Activated CD4-positive, alpha-beta T cell treated with anti-CD3 and anti-CD28 coated beads, Interleukin-2, amount 10 ng/mL, durations not matched to agents 7 days and 5 days (primary cell): ENCODE data around the gene CCDC34. TPM values are rescaled to one million over a fixed set of nuclear protein-coding genes. Genes with fewer than 3 reads are reported as not detected.

Source experiments
- CTCF ChIA-PET: fragments of 350-600 bp; sonication (Branson Sonifier 250); formaldehyde crosslinking; loops from one replicate; lab custom pipeline; 2021; ENCODE audit warnings: antibody characterized with exemption; lab: Charles Lee
- POLR2A ChIA-PET: fragments of 350-600 bp; sonication (Branson Sonifier 250); formaldehyde crosslinking; loops from one replicate; lab custom pipeline; 2021; ENCODE audit warnings: antibody characterized with exemption; lab: Charles Lee
- DNase-seq: peaks from one replicate; pipeline ENCODE4 v3.0.0-alpha.2; 2020
- H3K27ac Mint-ChIP-seq: one replicate; pipeline ENCODE4 v1.8.0; 2021; ENCODE audit warnings: mild to moderate bottlenecking, moderate library complexity, mixed read lengths
- H3K27me3 Mint-ChIP-seq: one replicate; pipeline ENCODE4 v1.8.0; 2021; ENCODE audit warnings: mixed read lengths
- H3K36me3 Mint-ChIP-seq: one replicate; pipeline ENCODE4 v1.8.0; 2021; ENCODE audit warnings: low read depth, mixed read lengths
- H3K4me1 Mint-ChIP-seq: one replicate; pipeline ENCODE4 v1.8.0; 2021; ENCODE audit warnings: mixed read lengths
- H3K4me3 Mint-ChIP-seq: one replicate; pipeline ENCODE4 v1.8.0; 2021; ENCODE audit warnings: mild to moderate bottlenecking, moderate library complexity, mixed read lengths
- H3K9me3 Mint-ChIP-seq: one replicate; pipeline ENCODE4 v1.8.0; 2021; ENCODE audit warnings: mixed read lengths
- total RNA-seq, 2 experiments: library from RNA; stranded (reverse); gene quantifications; one replicate each; pipeline ENCODE4 v1.2.3, GENCODE V29; 2021

CCDC34 gene
- total RNA-seq, 2 experiments from 2014 or later, result 18.8 to 23.8 TPM

GRCh38 chr11:27319072-27319471 is 43.9 kb downstream of the CCDC34 start:
- H3K27me3 Mint-ChIP-seq, result no peaks in the 10 kb centered on the region
- CTCF ChIA-PET, result no interaction called here
- peaks cover 4% of the 10 kb centered on the region for H3K4me1 Mint-ChIP-seq
- POLR2A ChIA-PET, result no interaction called here
- no peak overlapping the region for H3K27ac Mint-ChIP-seq
- no peaks in the 10 kb centered on the region for H3K36me3 Mint-ChIP-seq
- DNase-seq, result no peak
- no peaks in the 10 kb centered on the region for H3K9me3 Mint-ChIP-seq
- H3K4me3 Mint-ChIP-seq, result no peak overlapping the region

GRCh38 chr11:27317751-27318150 is 45.3 kb downstream of the CCDC34 start:
- Mint-ChIP-seq H3K4me1 (peaks cover 4% of the 10 kb centered on the region), H3K36me3 (no peaks in the 10 kb centered on the region), H3K27ac (no peak overlapping the region), H3K27me3 (no peaks in the 10 kb centered on the region), H3K4me3 (no peak overlapping the region), H3K9me3 (no peaks in the 10 kb centered on the region)
- POLR2A ChIA-PET, result no interaction called here
- CTCF ChIA-PET, result no interaction called here
- no peak for DNase-seq

- Mint-ChIP-seq H3K4me3 (no peak overlapping the region), H3K4me1 (peaks cover 4% of the 10 kb centered on the region), H3K9me3 (no peaks in the 10 kb centered on the region), H3K27ac (no peak overlapping the region), H3K36me3 (no peaks in the 10 kb centered on the region), H3K27me3 (no peaks in the 10 kb centered on the region)
- POLR2A ChIA-PET, result no interaction called here
- no peak for DNase-seq
- CTCF ChIA-PET, result interaction anchor here (0.6 kb wide), 1 partner anchor 534 kb away, joined by 3 read pairs; no protein-coding TSS in a partner anchor
Observed at GRCh38 chr11:27315836-27316235, 47.2 kb downstream of the CCDC34 start.

GRCh38 chr11:27313157-27313821 is 49.7 kb downstream of the CCDC34 start:
- no peaks in the 10 kb centered on the region for H3K4me1 Mint-ChIP-seq
- no peaks in the 10 kb centered on the region for H3K27me3 Mint-ChIP-seq
- no peaks in the 10 kb centered on the region for H3K36me3 Mint-ChIP-seq
- no peaks in the 10 kb centered on the region for H3K9me3 Mint-ChIP-seq
- no peak for DNase-seq
- ChIA-PET POLR2A (no interaction called here), CTCF (interaction anchor here (0.7 kb wide), 1 partner anchor 74 kb away, joined by 3 read pairs; no protein-coding TSS in a partner anchor)
- H3K27ac Mint-ChIP-seq, result no peak overlapping the region
- H3K4me3 Mint-ChIP-seq, result no peak overlapping the region

GRCh38 chr11:27312110-27312509 is 50.9 kb downstream of the CCDC34 start:
- Mint-ChIP-seq H3K27me3 (no peaks in the 10 kb centered on the region), H3K4me1 (no peaks in the 10 kb centered on the region)

GRCh38 chr11:27310707-27311106 is 52.3 kb downstream of the CCDC34 start:
- H3K27ac Mint-ChIP-seq, result no peak overlapping the region
- H3K36me3 Mint-ChIP-seq, result no peaks in the 10 kb centered on the region
- peaks cover 2% of the 10 kb centered on the region for H3K9me3 Mint-ChIP-seq
- no peak overlapping the region for H3K4me3 Mint-ChIP-seq
- ChIA-PET POLR2A (no interaction called here), CTCF (no interaction called here)
- no peak for DNase-seq
- H3K4me1 Mint-ChIP-seq, result no peaks in the 10 kb centered on the region
- no peaks in the 10 kb centered on the region for H3K27me3 Mint-ChIP-seq

More at GRCh38 chr11:27312110-27312509, 50.9 kb downstream of the CCDC34 start:
- peaks cover 2% of the 10 kb centered on the region for H3K9me3 Mint-ChIP-seq
- H3K27ac Mint-ChIP-seq, result no peak overlapping the region
- POLR2A ChIA-PET, result no interaction called here
- CTCF ChIA-PET, result no interaction called here
- no peak for DNase-seq
- H3K36me3 Mint-ChIP-seq, result no peaks in the 10 kb centered on the region
- H3K4me3 Mint-ChIP-seq, result no peak overlapping the region

GRCh38 chr11:27310182-27310581 is 52.8 kb downstream of the CCDC34 start:
- Mint-ChIP-seq H3K27me3 (no peaks in the 10 kb centered on the region), H3K4me3 (no peak overlapping the region), H3K9me3 (peaks cover 2% of the 10 kb centered on the region), H3K36me3 (no peaks in the 10 kb centered on the region), H3K27ac (no peak overlapping the region), H3K4me1 (no peaks in the 10 kb centered on the region)
- CTCF ChIA-PET, result no interaction called here
- POLR2A ChIA-PET, result no interaction called here
- no peak for DNase-seq

- peaks cover 2% of the 10 kb centered on the region for H3K9me3 Mint-ChIP-seq
- H3K4me3 Mint-ChIP-seq, result no peak overlapping the region
- ChIA-PET POLR2A (no interaction called here), CTCF (no interaction called here)
- H3K27me3 Mint-ChIP-seq, result no peaks in the 10 kb centered on the region
- H3K27ac Mint-ChIP-seq, result no peak overlapping the region
- H3K4me1 Mint-ChIP-seq, result no peaks in the 10 kb centered on the region
- no peak for DNase-seq
- H3K36me3 Mint-ChIP-seq, result no peaks in the 10 kb centered on the region
Observed at GRCh38 chr11:27309046-27309445, 54.0 kb downstream of the CCDC34 start.

- no peak overlapping the region for H3K27ac Mint-ChIP-seq
Observed at GRCh38 chr11:27307232-27307631, 55.8 kb downstream of the CCDC34 start.

GRCh38 chr11:27305751-27306150 is 57.3 kb downstream of the CCDC34 start:
- no peak overlapping the region for H3K27ac Mint-ChIP-seq
- no peaks in the 10 kb centered on the region for H3K27me3 Mint-ChIP-seq
- no peak overlapping the region for H3K4me3 Mint-ChIP-seq
- ChIA-PET CTCF (no interaction called here), POLR2A (no interaction called here)
- H3K9me3 Mint-ChIP-seq, result peaks cover 2% of the 10 kb centered on the region
- DNase-seq, result no peak
- no peaks in the 10 kb centered on the region for H3K36me3 Mint-ChIP-seq
- H3K4me1 Mint-ChIP-seq, result no peaks in the 10 kb centered on the region

More at GRCh38 chr11:27307232-27307631, 55.8 kb downstream of the CCDC34 start:
- no peak for DNase-seq
- no peaks in the 10 kb centered on the region for H3K27me3 Mint-ChIP-seq
- H3K9me3 Mint-ChIP-seq, result peaks cover 2% of the 10 kb centered on the region
- H3K4me3 Mint-ChIP-seq, result no peak overlapping the region
- H3K4me1 Mint-ChIP-seq, result no peaks in the 10 kb centered on the region
- ChIA-PET POLR2A (no interaction called here), CTCF (interaction anchor here (0.9 kb wide), 1 partner anchor 25 kb away, joined by 3 read pairs; no protein-coding TSS in a partner anchor)
- H3K36me3 Mint-ChIP-seq, result no peaks in the 10 kb centered on the region

GRCh38 chr11:27304514-27304913 is 58.5 kb downstream of the CCDC34 start:
- ChIA-PET CTCF (no interaction called here), POLR2A (no interaction called here)
- peaks cover 2% of the 10 kb centered on the region for H3K9me3 Mint-ChIP-seq
- H3K36me3 Mint-ChIP-seq, result no peaks in the 10 kb centered on the region
- H3K27me3 Mint-ChIP-seq, result no peaks in the 10 kb centered on the region
- no peak for DNase-seq
- H3K27ac Mint-ChIP-seq, result no peak overlapping the region
- H3K4me1 Mint-ChIP-seq, result no peaks in the 10 kb centered on the region
- H3K4me3 Mint-ChIP-seq, result no peak overlapping the region

- Mint-ChIP-seq H3K4me3 (no peak overlapping the region), H3K27ac (no peak overlapping the region), H3K27me3 (no peaks in the 10 kb centered on the region), H3K36me3 (no peaks in the 10 kb centered on the region), H3K9me3 (peaks cover 2% of the 10 kb centered on the region), H3K4me1 (no peaks in the 10 kb centered on the region)
- CTCF ChIA-PET, result no interaction called here
- no peak for DNase-seq
- POLR2A ChIA-PET, result no interaction called here
Observed at GRCh38 chr11:27303903-27304302, 59.1 kb downstream of the CCDC34 start.

GRCh38 chr11:27300974-27301373 is 62.0 kb downstream of the CCDC34 start:
- POLR2A ChIA-PET, result no interaction called here
- Mint-ChIP-seq H3K4me1 (no peaks in the 10 kb centered on the region), H3K36me3 (no peaks in the 10 kb centered on the region), H3K27me3 (no peaks in the 10 kb centered on the region), H3K9me3 (no peaks in the 10 kb centered on the region), H3K27ac (no peak overlapping the region), H3K4me3 (no peak overlapping the region)
- DNase-seq, result no peak
- CTCF ChIA-PET, result no interaction called here

GRCh38 chr11:27297616-27298015 is 65.4 kb downstream of the CCDC34 start:
- ChIA-PET POLR2A (no interaction called here), CTCF (interaction anchor here (0.6 kb wide), 1 partner anchor 59 kb away, joined by 3 read pairs; no protein-coding TSS in a partner anchor)
- Mint-ChIP-seq H3K36me3 (no peaks in the 10 kb centered on the region), H3K27ac (no peak overlapping the region), H3K4me1 (no peaks in the 10 kb centered on the region), H3K9me3 (peaks cover 4% of the 10 kb centered on the region), H3K27me3 (no peaks in the 10 kb centered on the region), H3K4me3 (no peak overlapping the region)
- DNase-seq, result no peak
